CD14-positive monocyte (primary cell): ENCODE results near the gene ACTN4. TPM values are rescaled to one million over a fixed set of nuclear protein-coding genes. Genes with fewer than 3 reads are reported as not detected.

Source experiments
- DNase-seq, 3 donors: peaks; one replicate each; pipeline ENCODE4 v3.0.0-alpha.2; 2011 to 2022
- H2AFZ ChIP-seq: 2 replicates; pipeline ENCODE4 v1.6.0; 2012; ENCODE audit warnings: mild to moderate bottlenecking, low read depth, low read length, inconsistent platforms; ENCODE audit not compliant: insufficient read depth, poor library complexity, severe bottlenecking
- H3K27ac ChIP-seq, 2 donors: 1 replicate in 1 of 2; 2 replicates in 1 of 2; pipeline ENCODE4 v1.5.1; 2012 to 2013; ENCODE audit warnings: low read length in 2 of 2, control low read depth in 1 of 2, inconsistent platforms in 1 of 2, low read depth in 1 of 2, mild to moderate bottlenecking in 1 of 2
- H3K27me3 ChIP-seq, 2 donors: one replicate each; pipeline versions ENCODE4 v1.6.0 to v1.6.1; 2011 to 2013; ENCODE audit warnings: low read length in 2 of 2; ENCODE audit not compliant: control insufficient read depth in 2 of 2, insufficient read depth in 2 of 2
- H3K36me3 ChIP-seq, 2 donors: replicated peaks in 1 of 2; 1 replicate in 1 of 2; 2 replicates in 1 of 2; pipeline versions ENCODE4 v1.5.1 to v1.6.1; 2012 to 2013; ENCODE audit warnings: low read length in 2 of 2, control low read depth in 1 of 2, inconsistent platforms in 1 of 2, mild to moderate bottlenecking in 1 of 2; ENCODE audit not compliant: insufficient read depth in 2 of 2, control insufficient read depth in 1 of 2
- H3K4me1 ChIP-seq, 2 donors: 1 replicate in 1 of 2; 2 replicates in 1 of 2; pipeline versions ENCODE4 v1.5.1 to v1.6.1; 2012 to 2013; ENCODE audit warnings: low read length in 2 of 2, control low read depth in 1 of 2, inconsistent platforms in 1 of 2, mild to moderate bottlenecking in 1 of 2, moderate library complexity in 1 of 2; ENCODE audit not compliant: insufficient read depth in 2 of 2, control insufficient read depth in 1 of 2
- H3K4me2 ChIP-seq: replicated peaks from 2 replicates; pipeline ENCODE3; 2012; ENCODE audit warnings: low read length, moderate library complexity, mild to moderate bottlenecking; ENCODE audit not compliant: poor library complexity, severe bottlenecking; ENCODE audit errors: extremely low read depth
- H3K4me3 ChIP-seq, 3 experiments: fragments of 200-600 bp in 1 of 3; sonication (generic) in 1 of 3; replicated peaks in 1 of 3; 1 replicate in 2 of 3; 2 replicates in 1 of 3; pipeline ENCODE4 v1.5.1; 2011 to 2013; ENCODE audit warnings: low read length in 3 of 3, mild to moderate bottlenecking in 3 of 3, control low read depth in 2 of 3, low read depth in 2 of 3, inconsistent platforms in 1 of 3, moderate library complexity in 1 of 3
- H3K79me2 ChIP-seq: 2 replicates; pipeline ENCODE4 v1.6.0; 2012; ENCODE audit warnings: mild to moderate bottlenecking, control low read depth, inconsistent platforms, low read length, moderate library complexity; ENCODE audit not compliant: insufficient read depth
- H3K9ac ChIP-seq: 2 replicates; pipeline ENCODE4 v1.6.0; 2017; ENCODE audit warnings: low read length, mild to moderate bottlenecking; ENCODE audit not compliant: insufficient read depth, poor library complexity, severe bottlenecking
- H3K9me3 ChIP-seq, 2 donors: replicated peaks in 1 of 2; 1 replicate in 1 of 2; 2 replicates in 1 of 2; pipeline versions ENCODE4 v1.5.1 to v1.6.1; 2012 to 2013; ENCODE audit warnings: low read length in 2 of 2, control low read depth in 1 of 2; ENCODE audit not compliant: control insufficient read depth in 1 of 2, insufficient read depth in 1 of 2
- H4K20me1 ChIP-seq: 2 replicates; pipeline ENCODE4 v1.6.0; 2012; ENCODE audit warnings: mild to moderate bottlenecking, low read length, control low read depth, moderate library complexity; ENCODE audit not compliant: insufficient read depth
- H3K27ac Mint-ChIP-seq, 7 donors: one replicate each; pipeline ENCODE4 v1.8.0; 2020; ENCODE audit warnings: mild to moderate bottlenecking in 7 of 7, mixed read lengths in 7 of 7, moderate library complexity in 6 of 7, inconsistent platforms in 2 of 7
- H3K27me3 Mint-ChIP-seq, 3 donors: one replicate each; pipeline ENCODE4 v1.8.0; 2021 to 2022; ENCODE audit warnings: low read depth in 3 of 3, mild to moderate bottlenecking in 3 of 3, mixed read lengths in 3 of 3, moderate library complexity in 3 of 3, inconsistent platforms in 1 of 3
- H3K36me3 Mint-ChIP-seq, 2 donors: one replicate each; pipeline ENCODE4 v1.8.0; 2020; ENCODE audit warnings: mixed read lengths in 2 of 2, inconsistent platforms in 1 of 2, mild to moderate bottlenecking in 1 of 2
- H3K4me1 Mint-ChIP-seq: one replicate; pipeline ENCODE4 v1.8.0; 2020; ENCODE audit warnings: mild to moderate bottlenecking, mixed read lengths
- H3K4me3 Mint-ChIP-seq, 2 donors: one replicate each; pipeline ENCODE4 v1.8.0; 2020; ENCODE audit warnings: mild to moderate bottlenecking in 2 of 2, mixed read lengths in 2 of 2, moderate library complexity in 1 of 2
- H3K9me3 Mint-ChIP-seq, 7 donors: one replicate each; pipeline ENCODE4 v1.8.0; 2020 to 2022; ENCODE audit warnings: mixed read lengths in 7 of 7, mild to moderate bottlenecking in 6 of 7, moderate library complexity in 6 of 7, inconsistent platforms in 2 of 7
- CTCF ChIP-seq: fragments of 200-600 bp; IDR thresholded peaks from one replicate; pipeline ENCODE4 v1.8.0; 2022; ENCODE audit warnings: antibody characterized with exemption, mild to moderate bottlenecking
- WGBS: methylation state at CpG from one replicate; pipeline ENCODE4 v1.1.5; 2013; ENCODE audit warnings: missing lambda C conversion rate; ENCODE audit not compliant: insufficient coverage; 5-methylcytosine and 5-hydroxymethylcytosine counted together
- intact Hi-C, 2 donors: fragments of 100-400 bp; cut with micrococcal nuclease; formaldehyde crosslinking; loops; one replicate each; pipeline versions ENCODE4 v1.15.0 to v1.15.1; 2023
- polyA plus RNA-seq, 3 donors: library from polyadenylated mRNA; depleted of rRNA in 1 of 3; unstranded in 2 of 3; stranded (reverse) in 1 of 3; fragments of 300-500 nt in 2 of 3; fragments of >200 nt in 1 of 3; fragmentation: Illumina TruSeq in 2 of 3; gene quantifications; 1 replicate in 2 of 3; 2 replicates in 1 of 3; pipeline ENCODE4 v1.2.3, GENCODE V29; 2012 to 2021

The ACTN4 gene
- polyA plus RNA-seq, 3 donors = 8.4 to 177 (median 16.0) TPM

- H3K4me2 ChIP-seq = no peak overlapping the region
- 100% methylated on average over 1 of the region's 2 CpGs for WGBS
- no peaks in the 10 kb centered on the region for H3K9me3 ChIP-seq
- Mint-ChIP-seq H3K4me3 (no peak overlapping the region), H3K36me3 (peaks cover 0 to 3% of the 10 kb centered on the region in 2 donors), H3K4me1 (peaks cover 18% of the 10 kb centered on the region), H3K27ac (no peak overlapping the region), H3K9me3 (peaks cover 0 to 3% (median 1%) of the 10 kb centered on the region in 7 donors), H3K27me3 (peaks cover 14 to 24% (median 17%) of the 10 kb centered on the region in 3 donors)
- H3K27me3 ChIP-seq = peaks cover 0 to 13% of the 10 kb centered on the region in 2 donors
- no peak overlapping the region for H3K4me3 ChIP-seq
- H3K4me1 ChIP-seq = peaks cover 13 to 24% of the 10 kb centered on the region in 2 donors
- no peak overlapping the region for H3K9ac ChIP-seq
- no peak for DNase-seq
- H2AFZ ChIP-seq = no peak overlapping the region
- intact Hi-C loops = no loop called here
- H3K79me2 ChIP-seq = no peaks in the 10 kb centered on the region
- no peaks in the 10 kb centered on the region for H4K20me1 ChIP-seq
- H3K36me3 ChIP-seq = no peaks in the 10 kb centered on the region
- TF ChIP-seq CTCF = no peak
- no peak overlapping the region for H3K27ac ChIP-seq
Measured at GRCh38 chr19:38740932-38741331, 93.5 kb downstream of the ACTN4 start.

GRCh38 chr19:38741670-38742069, 94.2 kb downstream of the ACTN4 start:
- intact Hi-C loops = no loop called here
- H3K27me3 ChIP-seq = peaks cover 0 to 9% of the 10 kb centered on the region in 2 donors
- DNase-seq = no peak
- Mint-ChIP-seq H3K27me3 (peaks cover 10 to 20% (median 13%) of the 10 kb centered on the region in 3 donors), H3K36me3 (peaks cover 0 to 3% of the 10 kb centered on the region in 2 donors), H3K4me1 (peaks cover 15% of the 10 kb centered on the region), H3K9me3 (peaks cover 0 to 3% (median 0%) of the 10 kb centered on the region in 7 donors), H3K4me3 (no peak overlapping the region), H3K27ac (peak overlapping the region in 1 of 7 donors; percentile 52)
- TF ChIP-seq CTCF = no peak
- H3K9me3 ChIP-seq = no peaks in the 10 kb centered on the region
- H2AFZ ChIP-seq = no peak overlapping the region
- H3K27ac ChIP-seq = no peak overlapping the region
- no peaks in the 10 kb centered on the region for H3K79me2 ChIP-seq
- H3K4me1 ChIP-seq = peaks cover 10 to 17% of the 10 kb centered on the region in 2 donors
- H3K9ac ChIP-seq = no peak overlapping the region
- no peak overlapping the region for H3K4me2 ChIP-seq
- no peak overlapping the region for H3K4me3 ChIP-seq
- 97% methylated on average over 15 of the region's 15 CpGs for WGBS
- H4K20me1 ChIP-seq = no peaks in the 10 kb centered on the region
- no peaks in the 10 kb centered on the region for H3K36me3 ChIP-seq
